Measurements from ENCODE around the gene SSC4D. TPM values are rescaled to one million over a fixed set of nuclear protein-coding genes. Genes with fewer than 3 reads are reported as not detected.

Gene SSC4D
- total and polyA plus RNA-seq, 9 of the 15 experiments (the other 6 are each of a cell fraction or from before 2014, with no cell fraction given) = 0.06 to 1.1 (median 0.85) TPM; not detected in 1

- TF ChIP-seq MITF (IDR thresholded peaks at IDR 0.05) (peak; percentile 62), KLF6 (CRISPR knock-in tag; IDR thresholded peaks at IDR 0.05; ENCODE audit: borderline replicate concordance) (peak; percentile 33; the same call in 1 of the 2 replicates), CHD7 (IDR thresholded peaks at IDR 0.05; ENCODE audit: low read depth, low read length) (no peak), GTF2E2 (tag; IDR thresholded peaks at IDR 0.05) (no peak), TBP (optimal IDR thresholded peaks at IDR 0.05; ENCODE audit: low read depth, low read length) (peak; percentile 65), MTA3 (IDR thresholded peaks at IDR 0.05; ENCODE audit: borderline replicate concordance) (peak; percentile 91), THAP12 (CRISPR knock-in tag; IDR thresholded peaks at IDR 0.05) (peak; percentile 79), ZNF639 (CRISPR knock-in tag; conservative IDR thresholded peaks at IDR 0.05 in 1 of 2, IDR thresholded peaks at IDR 0.05 in 1 of 2) (peak in 1 of 2 experiments; percentile 55; a peak in 1 of 4 replicates)
These were observed 11.9 kb downstream of the SSC4D start (continued) for GRCh38 chr7:76397409-76398183.

Measured in K562 (cell line).